Occipital lobe (tissue), 2 donors: ENCODE measurements around the gene HDAC9. TPM values are rescaled to one million over a fixed set of nuclear protein-coding genes. Genes with fewer than 3 reads are reported as not detected.

Experiments used
- DNase-seq: peaks from one replicate; lab custom pipeline; 2025; lab: John Stamatoyannopoulos, UW
- total RNA-seq: library from RNA; depleted of rRNA; stranded (reverse); fragments of >200 nt; gene quantifications from one replicate; pipeline ENCODE4 v1.2.3, GENCODE V29; 2014

HDAC9 gene
- total RNA-seq, 1 donor from 2014 or later: 175 TPM

DNA sequence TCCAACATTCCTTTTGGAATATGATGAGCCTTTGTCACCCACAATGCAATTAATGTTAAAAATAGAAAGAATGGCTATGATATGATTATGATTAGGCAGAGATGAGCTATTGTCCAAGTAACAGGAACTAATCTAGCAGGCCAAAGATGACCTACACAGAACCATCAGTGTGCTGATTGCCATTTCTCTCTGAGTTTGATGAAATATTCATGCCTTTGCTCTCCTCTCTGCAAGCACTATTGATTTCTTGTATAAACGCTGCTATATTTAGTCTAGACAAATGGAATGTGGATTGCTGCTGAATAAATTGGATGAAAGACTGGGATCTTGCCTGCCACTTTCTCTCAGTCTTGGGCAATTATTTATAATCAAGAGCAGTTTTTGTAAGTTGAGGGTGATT is 85.4 kb downstream of the HDAC9 start:
- DNase-seq: no peak

DNA sequence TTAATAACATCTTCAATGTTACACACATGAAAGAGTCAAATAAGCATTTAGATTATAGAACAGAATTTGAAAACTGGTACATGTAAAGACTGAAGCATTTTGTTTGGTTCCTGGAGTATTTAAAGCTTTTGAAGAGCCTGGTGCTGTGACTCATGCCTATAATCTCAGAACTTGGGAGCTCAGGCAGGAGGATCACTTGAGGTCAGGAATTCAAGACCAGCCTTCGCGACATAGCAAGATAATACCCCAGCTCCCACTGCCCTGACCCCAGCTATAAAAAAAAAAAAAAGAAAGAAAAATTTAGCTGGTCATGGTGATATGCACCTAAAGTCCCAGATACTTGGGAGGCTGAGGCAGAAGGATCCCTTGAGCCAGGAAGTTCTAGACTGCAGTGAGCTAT is 87.8 kb downstream of the HDAC9 start:
- no peak for DNase-seq

DNA sequence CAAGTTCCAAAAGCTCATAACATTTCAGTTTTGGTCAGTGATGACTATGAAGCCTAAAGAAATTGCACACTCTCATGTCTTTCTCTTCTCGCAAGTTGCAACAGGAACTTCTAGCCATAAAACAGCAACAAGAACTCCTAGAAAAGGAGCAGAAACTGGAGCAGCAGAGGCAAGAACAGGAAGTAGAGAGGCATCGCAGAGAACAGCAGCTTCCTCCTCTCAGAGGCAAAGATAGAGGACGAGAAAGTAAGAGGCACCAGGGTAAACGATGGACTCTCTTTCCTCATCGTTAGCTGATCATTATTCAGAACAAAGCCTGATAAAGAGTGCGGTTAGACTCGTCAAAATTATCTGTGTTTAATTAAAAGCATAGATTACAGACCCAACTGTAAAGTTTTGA is 94.7 kb downstream of the HDAC9 start:
- no peak for DNase-seq

DNA sequence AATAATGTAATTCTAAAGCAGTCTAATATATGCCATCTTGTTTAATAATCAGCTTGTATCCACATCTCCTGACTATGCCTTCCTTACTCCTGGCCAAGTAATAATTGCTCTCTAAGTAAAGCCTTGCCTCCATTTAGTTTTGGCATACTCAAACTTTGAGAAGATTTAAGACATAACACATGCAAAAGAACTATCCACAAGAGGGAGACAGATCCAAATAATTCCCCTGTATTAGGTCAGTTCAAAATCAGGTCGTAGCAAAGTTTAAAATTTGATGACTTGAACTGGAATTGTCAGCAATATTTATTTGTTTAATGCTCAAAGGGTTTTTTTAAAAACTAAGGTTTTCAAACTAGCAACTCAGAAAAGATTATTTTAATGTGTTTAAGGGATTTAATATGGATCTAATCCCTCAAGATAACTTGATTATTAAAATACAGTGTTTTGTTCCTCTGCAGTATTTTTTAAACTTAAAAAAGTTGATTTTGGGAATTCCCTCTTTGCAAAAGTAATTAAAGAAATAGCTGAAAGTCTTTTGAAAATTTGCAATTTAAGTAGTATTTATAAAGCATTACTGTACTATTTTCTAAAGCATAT is 95.3 kb downstream of the HDAC9 start:
- no peak for DNase-seq

DNA sequence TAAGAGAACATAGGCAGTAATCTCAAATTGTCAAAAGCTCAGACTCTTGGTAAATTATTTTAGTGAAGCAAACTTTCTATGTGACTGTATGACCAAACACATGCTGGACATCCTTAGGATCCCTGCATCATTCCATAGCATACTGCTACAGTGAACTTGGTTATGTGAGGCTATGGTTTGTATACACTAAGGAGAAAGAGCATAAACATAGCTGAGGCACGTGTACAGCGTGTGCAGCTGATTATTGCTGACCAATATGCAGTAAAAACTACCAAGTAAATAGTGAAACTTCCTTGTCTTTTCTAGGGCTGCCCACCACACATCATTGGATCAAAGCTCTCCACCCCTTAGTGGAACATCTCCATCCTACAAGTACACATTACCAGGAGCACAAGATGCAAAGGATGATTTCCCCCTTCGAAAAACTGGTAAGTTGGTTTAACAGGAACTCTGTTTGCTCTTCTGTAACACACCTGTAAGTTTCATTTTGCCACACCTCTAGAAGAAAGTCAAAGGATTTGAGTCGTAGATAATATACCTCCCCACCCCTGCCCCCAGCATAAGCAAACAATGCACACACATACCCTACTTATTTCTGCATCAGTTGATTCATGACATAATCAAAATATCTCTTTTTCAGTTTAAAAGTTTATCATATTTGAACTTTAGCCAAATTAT is 98.2 kb downstream of the HDAC9 start:
- DNase-seq: no peak

DNA sequence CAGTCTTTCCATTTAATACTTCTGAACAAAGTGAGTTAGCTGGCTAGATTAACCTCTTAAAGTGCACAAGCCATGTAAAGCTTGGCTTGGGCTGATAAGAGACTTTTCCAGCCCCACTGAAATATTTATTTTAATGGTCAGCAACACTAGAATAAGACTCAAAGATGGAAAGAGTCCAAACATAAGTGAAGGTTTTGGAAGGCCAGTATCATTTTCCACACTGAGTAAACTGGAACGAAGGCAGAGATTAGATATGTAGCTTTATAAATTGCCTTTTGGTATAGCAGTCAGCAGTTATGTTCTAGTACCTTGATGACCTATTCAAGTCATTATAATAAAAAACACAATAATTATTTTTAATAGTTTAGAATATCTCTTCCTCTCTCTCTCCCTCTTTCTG is 102.2 kb downstream of the HDAC9 start:
- no peak for DNase-seq

DNA sequence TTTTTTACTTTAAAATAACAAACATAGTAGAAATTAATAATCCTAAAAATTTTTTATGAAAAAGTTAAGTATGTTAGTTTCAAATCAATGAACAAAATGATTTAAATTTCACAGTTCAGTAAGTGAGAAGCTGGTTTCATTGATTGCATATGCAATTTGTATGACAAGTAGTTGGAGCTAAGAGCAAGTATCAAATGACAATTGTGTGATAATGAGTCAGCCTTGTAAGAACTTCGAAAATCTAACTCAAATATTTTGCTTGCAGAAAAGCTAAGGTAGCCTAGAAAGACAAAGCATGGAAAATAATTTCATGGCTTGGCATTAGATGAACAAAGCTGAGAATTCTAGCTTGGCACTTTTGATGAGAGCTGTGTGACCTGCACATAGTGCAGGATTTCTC is 111.5 kb downstream of the HDAC9 start:
- DNase-seq: no peak

DNA sequence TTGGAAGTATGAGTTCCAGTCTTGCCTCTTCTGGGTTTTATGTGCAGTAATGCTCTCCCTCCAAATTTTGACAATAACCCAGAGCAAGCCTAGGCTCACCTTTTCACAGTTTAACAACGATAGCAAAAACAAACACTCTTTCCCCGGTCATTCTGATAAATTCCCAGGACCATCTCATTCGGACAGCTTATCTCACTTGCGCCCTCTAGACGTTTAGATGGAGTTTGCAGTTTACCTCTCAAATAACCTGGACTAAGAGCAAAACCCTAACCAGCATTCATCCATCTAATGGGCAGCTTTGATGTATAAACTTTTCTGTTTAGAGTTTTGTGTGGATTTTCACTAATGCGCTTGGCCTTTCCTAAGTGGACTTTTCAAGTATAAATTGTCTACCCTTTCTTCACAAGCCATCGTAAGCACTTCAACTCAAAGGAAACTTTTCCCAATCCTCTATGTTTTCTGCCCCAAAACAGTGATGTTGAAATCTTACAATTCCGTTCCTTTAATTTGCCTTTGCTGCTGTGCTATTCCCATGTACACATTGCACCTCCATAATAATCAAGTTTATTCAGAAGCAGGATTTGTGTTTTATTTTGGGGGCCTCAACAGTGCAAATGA is 114.9 kb downstream of the HDAC9 start:
- no peak for DNase-seq

DNA sequence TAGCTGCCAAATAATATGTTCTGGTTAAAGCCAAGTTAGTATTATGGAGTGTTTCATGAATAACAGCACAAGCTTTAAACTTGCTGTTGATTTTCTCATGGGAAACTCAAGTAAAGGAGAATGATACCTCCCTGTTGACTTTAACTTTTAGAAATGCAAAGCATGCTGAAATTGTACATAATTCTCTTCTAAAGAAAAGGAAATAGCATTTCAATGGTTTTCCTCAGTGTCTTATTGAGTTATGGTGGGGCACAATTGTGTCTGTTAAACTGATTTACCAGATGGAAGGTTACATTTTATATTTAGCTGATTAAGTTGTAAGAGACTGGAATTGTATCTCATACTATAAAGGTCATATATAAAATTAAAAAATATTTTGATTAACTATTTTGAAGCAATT is 119.3 kb downstream of the HDAC9 start:
- no peak for DNase-seq

DNA sequence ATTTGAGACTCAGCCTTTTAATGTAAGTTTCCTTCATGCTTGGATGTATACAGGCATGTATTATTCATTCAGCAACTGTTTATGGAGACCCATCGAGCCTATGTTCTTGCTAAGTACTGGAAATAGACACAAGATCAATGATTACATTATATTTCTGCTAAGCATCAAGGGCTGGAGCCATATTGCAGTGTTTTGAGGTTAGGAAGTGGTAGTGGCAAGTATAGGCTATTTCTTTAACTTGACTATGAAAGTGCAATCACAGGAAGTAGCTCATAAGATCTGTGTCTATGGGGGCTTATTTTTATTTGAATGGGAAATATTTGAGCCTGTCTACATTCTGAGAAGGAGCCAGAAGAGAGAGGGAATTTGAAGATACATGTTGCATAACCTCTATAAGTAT is 123.8 kb downstream of the HDAC9 start:
- no peak for DNase-seq

DNA sequence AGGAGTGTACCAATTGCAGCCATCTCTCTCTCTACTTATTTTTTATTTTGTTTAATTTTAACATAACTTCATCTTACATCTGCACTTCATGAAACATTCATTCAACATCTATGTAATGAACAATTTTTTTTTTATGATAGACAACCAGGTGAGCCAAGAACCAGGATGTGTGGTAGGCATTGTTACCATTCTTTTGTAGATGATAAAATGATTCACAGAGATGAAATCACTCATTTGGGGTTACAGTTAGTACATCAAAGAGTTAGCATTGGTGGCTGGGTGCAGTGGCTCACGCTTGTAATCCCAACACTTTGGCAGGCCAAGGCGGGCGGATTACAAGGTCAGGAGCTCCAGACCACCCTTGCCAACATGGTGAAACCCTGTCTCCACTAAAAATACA is 127.8 kb downstream of the HDAC9 start:
- DNase-seq: no peak

DNA sequence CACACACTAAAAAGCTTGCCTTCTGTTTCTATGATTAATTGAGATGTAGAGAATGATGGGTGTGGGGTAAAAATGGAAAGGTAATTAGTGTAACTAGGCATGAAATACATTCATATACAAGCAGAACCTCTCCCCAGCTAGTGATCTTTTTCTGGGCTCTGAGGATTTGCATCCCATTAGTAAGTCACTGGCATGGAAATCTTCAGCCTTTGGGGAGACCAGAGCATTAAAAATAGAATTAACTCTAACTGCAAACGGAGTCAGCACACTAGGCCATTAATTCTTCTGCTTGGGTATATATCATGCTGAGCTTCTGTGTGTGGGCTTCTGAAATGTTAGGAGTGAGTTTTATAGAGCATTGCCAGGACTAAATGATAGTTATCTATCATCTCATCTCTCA is 128.9 kb downstream of the HDAC9 start:
- no peak for DNase-seq

DNA sequence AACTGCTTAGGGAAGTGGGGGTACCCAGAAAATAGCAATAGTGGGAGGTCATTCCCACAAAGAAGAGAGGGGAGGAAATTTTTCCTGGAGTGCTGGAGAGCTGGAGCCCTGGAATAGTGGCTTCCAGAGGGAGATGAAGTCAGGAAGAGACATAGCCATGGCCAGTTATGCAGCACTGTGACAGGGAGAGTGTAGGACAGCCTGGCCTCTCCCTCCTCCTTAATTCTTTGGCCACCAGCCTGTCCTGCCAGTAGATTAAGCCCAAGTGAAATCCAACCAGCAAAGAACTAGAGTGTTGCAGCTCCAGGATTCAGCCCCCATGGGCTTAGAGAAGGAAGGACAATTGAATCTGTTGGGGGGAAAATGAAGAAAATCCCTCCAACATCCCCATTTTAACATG is 130.5 kb downstream of the HDAC9 start:
- DNase-seq: no peak

DNA sequence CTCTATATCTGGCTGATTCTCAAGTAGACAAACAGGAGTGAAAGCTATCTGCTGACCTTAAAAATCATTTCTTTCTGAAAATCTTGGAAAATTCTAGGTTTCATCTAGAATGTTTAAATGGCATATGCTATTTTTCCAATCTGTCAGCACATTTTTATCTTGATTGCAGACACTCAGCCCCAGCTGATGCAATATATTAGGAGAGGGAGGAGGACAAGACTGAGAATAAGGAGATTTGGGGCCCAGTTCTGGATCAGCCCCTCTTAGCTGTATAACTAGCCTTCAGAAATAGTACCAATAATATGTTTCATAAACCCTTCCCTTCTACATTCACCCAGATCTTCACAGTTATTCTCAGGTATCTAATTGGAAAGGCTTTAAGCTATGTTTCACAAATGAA is 131.2 kb downstream of the HDAC9 start:
- DNase-seq: no peak

DNA sequence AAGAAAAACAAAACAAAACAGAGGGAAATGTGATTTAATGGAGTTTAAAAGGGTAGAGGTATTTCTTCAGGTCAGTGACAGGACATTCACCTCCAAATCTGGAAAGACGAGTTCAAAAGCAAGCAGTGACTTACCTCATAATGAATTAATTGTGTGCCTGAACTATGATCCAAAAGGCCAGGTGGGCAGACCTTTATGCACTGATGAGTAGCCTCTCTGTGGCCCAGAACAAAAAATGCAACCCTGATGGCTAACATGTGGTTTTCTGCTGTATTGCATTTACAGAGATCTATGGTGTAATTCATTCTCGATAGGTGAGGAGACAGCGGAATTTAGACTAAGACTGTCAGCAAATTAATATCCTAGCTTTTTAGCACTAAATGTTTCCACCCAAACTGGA is 142.0 kb downstream of the HDAC9 start:
- DNase-seq: no peak

DNA sequence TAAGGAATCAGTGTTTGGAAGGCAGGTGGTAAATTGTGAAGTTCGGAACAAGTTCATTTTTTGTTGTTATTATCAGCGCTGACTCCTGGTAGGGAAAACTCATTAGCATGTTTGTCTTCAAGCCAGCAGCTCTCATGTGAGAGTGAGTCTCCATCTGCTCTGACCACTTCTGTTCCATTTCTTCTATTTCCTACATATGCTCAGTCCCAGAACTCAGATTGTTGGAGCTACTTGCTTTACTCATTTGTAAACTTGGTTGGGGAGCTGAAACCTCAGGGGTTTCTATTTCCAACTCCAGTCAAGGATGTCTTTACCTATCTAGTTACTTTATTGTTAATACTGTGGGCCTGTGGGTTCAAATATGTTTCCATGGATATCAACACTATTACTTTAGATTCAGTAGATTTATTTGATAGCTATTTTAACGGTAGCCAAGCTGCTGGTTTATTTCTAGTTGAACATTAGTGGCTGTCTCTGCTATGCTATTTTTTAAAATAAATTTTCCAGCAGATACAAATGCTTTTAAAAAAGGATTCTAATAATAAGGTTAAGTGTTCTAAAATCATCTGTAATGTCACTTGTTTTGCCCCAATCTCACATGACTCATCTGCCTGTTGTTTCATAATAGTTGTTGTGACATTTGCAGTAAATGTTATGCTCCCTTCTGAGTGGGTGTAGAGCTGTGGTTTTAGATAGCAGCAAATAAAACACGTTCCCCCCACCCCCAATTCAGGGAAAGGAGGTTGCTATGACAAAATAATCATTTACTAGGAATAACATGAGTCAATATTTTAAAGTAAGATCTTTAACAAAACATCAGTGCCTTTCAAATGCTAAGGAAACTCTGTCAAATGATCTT is 143.3 kb downstream of the HDAC9 start:
- DNase-seq: no peak

DNA sequence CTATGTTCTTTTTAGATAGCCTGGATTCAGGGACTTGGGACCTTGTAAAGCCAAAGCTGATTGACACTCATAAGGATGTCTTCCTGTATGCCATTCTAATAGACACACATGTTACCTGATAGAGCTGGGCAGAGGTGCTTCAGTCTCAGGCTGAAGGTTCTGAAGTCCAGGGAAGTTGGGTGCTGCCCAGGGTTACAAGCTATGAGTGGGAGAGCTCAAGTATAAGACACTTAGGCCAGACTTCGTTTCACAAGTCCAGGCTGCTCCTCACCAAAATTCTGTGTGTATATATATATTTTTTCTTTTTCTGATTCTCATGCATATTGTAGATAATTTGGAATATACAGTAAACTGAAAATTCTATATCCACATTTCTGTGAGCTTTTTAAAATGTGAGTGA is 144.2 kb downstream of the HDAC9 start:
- DNase-seq: no peak

DNA sequence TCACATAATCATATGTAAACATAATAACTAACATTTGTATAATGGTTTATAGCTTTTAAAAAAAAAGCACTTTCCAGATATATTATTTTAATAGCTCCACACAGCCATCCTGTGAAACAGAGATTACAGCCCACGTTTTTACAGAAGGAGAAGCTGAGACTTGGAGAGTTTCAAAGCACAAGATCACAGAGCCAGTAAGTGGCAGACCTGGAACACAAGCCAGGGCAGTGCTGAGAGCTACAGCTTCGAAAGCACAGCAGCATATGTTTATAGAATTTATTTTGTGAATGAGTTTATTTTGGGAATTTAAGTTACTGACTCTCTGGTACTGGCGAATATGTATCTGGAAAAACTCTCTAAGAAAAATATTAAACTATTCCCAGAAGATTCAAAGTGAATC is 149.4 kb downstream of the HDAC9 start:
- DNase-seq: no peak

DNA sequence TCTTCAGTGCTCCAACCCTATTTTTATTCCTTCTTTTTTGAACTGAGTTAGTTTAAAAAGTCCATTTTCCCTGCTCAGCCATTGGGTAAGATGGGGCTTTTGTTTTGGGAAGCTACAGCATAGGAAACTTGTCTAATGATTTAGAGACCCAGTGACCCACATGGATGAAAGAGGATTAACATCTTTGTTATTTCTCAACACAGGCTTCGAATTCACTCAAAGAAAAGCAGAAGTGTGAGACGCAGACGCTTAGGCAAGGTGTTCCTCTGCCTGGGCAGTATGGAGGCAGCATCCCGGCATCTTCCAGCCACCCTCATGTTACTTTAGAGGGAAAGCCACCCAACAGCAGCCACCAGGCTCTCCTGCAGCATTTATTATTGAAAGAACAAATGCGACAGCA is 152.0 kb downstream of the HDAC9 start:
- no peak for DNase-seq

DNA sequence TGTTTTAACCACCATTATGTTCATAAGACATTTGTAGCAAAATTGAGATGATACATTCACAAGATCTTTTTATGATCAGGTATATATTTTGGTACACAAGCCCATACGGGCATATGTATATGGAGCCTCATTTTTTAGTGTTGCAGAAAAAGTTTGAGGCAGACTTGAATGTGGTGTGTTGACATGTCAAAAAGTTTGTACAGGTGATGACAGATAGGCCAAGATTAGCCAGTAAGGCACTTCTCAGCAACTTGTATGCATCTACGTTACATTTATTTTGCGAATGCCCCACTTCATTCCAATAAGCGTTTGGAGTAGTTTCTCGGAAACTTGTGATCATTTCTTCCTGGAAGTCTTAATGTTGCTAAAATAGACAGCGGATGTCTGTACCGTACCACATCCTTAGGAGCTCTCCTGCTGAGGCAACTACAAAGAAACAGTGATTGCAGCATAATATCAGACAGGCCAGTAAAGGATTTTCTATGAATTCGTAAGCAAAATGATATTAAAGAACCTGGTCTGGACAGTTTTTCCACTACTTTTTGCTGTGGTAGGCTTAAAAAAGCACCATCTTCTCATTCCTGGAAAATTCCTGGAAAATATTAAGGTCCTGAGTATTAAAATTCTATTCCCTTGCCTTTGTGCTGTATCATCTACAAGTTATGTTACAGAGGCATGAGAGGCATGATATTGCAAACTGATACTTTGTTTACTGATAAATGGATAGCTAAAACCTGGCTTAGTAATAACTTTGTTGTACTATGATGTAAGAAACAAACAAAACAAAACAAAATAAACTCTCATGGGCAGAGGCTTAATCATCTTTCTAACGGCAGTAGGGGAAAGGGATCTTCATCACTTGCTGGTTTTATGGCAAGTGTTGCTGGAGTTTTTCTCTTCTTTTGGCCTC is 153.6 kb downstream of the HDAC9 start:
- DNase-seq: no peak
